Measurements from ENCODE around the gene RALBP1. TPM values are rescaled to one million over a fixed set of nuclear protein-coding genes. Genes with fewer than 3 reads are reported as not detected.
"Not testable (repeated sequence)": the region's sequence is repeated elsewhere in the genome, so short reads cannot be mapped to it uniquely, and the experiment has no call there.

RALBP1 gene
- total RNA-seq, 4 donors from 2014 or later, result 168 to 213 (median 178) TPM

DNA sequence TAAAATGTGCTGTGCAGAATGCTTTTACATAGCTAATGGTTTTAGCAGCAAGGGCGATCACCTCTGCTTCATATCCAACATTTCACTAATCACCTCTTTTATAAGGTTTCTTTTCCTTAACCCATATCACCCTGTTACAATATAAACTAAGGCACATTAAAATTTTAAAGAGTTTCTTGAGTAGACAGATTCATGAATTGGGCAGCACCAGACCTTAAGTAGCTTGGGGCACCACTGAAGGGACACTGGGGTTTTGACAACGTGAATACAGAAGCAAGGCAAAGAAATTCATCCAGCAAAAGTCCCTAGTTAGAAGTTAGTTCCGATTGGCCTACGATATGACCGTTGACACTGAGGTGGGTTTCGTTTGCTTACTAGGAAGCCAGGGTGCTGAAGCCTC lies 44.0 kb upstream of the RALBP1 start:
- DNase-seq (ENCODE audit: low spot score in 2 of 2), result no peak
- peaks cover 37% of the 10 kb centered on the region for H3K4me1 ChIP-seq
- no peak for TF ChIP-seq POLR2A (IDR thresholded peaks at IDR 0.05)
- TF ChIP-seq, protein P1, sequence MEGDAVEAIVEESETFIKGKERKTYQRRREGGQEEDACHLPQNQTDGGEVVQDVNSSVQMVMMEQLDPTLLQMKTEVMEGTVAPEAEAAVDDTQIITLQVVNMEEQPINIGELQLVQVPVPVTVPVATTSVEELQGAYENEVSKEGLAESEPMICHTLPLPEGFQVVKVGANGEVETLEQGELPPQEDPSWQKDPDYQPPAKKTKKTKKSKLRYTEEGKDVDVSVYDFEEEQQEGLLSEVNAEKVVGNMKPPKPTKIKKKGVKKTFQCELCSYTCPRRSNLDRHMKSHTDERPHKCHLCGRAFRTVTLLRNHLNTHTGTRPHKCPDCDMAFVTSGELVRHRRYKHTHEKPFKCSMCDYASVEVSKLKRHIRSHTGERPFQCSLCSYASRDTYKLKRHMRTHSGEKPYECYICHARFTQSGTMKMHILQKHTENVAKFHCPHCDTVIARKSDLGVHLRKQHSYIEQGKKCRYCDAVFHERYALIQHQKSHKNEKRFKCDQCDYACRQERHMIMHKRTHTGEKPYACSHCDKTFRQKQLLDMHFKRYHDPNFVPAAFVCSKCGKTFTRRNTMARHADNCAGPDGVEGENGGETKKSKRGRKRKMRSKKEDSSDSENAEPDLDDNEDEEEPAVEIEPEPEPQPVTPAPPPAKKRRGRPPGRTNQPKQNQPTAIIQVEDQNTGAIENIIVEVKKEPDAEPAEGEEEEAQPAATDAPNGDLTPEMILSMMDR (IDR thresholded peaks at IDR 0.05), result no peak
- no peak for TF ChIP-seq POLR2AphosphoS5 (IDR thresholded peaks at IDR 0.05)
- no peak overlapping the region for H3K4me3 ChIP-seq
- no peaks in the 10 kb centered on the region for H3K36me3 ChIP-seq
- WGBS, result 94% methylated on average over 6 of the region's 6 CpGs
- H3K27ac ChIP-seq, result no peak overlapping the region
- no peaks in the 10 kb centered on the region for H3K27me3 ChIP-seq
- H3K9me3 ChIP-seq, result no peaks in the 10 kb centered on the region

DNA sequence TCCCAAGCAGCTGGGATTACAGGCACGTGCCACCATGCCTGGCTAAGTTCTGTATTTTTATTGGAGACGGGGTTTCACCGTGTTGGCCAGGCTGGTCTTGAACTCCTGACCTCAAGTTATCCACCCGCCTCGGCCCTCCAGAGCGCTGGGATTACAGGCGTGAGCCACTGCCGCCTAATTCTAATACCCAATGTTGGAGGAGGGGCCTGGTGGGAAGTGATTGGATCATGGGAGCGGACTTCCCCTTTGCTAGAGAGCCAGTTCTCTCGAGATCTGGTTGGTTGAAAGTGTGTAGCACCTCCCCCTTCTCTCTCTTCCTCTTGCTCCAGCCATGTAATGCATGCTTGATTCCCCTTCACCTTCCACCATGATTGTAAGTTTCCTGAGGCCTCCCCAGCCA lies 42.2 kb upstream of the RALBP1 start:
- WGBS, result 96% methylated on average over 10 of the region's 10 CpGs
- H3K36me3 ChIP-seq; H3K9me3 ChIP-seq; H3K27me3 ChIP-seq; H3K4me3 ChIP-seq; H3K27ac ChIP-seq; DNase-seq (ENCODE audit: low spot score in 2 of 2): not testable (repeated sequence)
- peaks cover 25% of the 10 kb centered on the region for H3K4me1 ChIP-seq

DNA sequence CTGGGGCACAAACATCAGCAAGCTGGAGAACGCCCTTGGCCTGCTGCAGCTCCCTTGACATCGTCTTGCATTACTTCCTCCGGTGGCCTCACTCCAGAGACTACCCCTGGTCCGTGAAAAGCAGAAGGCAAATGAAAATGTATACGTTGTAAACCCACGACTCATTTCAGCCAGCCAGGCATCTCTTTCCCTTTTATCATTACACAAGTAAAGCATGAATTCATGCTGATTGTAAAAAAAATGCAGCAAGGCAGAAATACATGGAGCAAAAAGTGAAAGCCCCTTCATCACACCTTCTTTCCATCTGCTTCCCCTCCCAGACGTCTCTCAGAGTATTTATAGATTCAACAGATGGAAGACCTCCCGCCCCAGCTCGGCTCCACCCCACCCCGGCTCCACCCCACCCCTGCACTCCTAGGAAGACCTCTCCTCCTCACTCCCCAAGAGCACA lies 41.6 kb upstream of the RALBP1 start:
- TF ChIP-seq POLR2A (IDR thresholded peaks at IDR 0.05) (no peak), POLR2AphosphoS5 (IDR thresholded peaks at IDR 0.05) (no peak)
- TF ChIP-seq, protein P1 (IDR thresholded peaks at IDR 0.05), result no peak
- H3K27me3 ChIP-seq, result no peaks in the 10 kb centered on the region
- H3K9me3 ChIP-seq, result no peaks in the 10 kb centered on the region
- DNase-seq (ENCODE audit: low spot score in 2 of 2), result no peak
- H3K4me1 ChIP-seq, result peaks cover 19% of the 10 kb centered on the region
- no peaks in the 10 kb centered on the region for H3K36me3 ChIP-seq
- H3K27ac ChIP-seq, result no peak overlapping the region
- 53% methylated on average over 10 of the region's 10 CpGs for WGBS
- no peak overlapping the region for H3K4me3 ChIP-seq

- Histone ChIP-seq H3K4me1 (peaks cover 16% of the 10 kb centered on the region), H3K36me3 (no peaks in the 10 kb centered on the region), H3K27me3 (no peaks in the 10 kb centered on the region), H3K4me3 (no peak overlapping the region), H3K9me3 (no peaks in the 10 kb centered on the region), H3K27ac (no peak overlapping the region)
- no peak for DNase-seq (ENCODE audit: low spot score in 2 of 2)
- 69% methylated on average over 14 of the region's 18 CpGs for WGBS
- no peak for TF ChIP-seq POLR2AphosphoS5 (IDR thresholded peaks at IDR 0.05)
Observed at GRCh38 chr18:9434122-9434701, 41.1 kb upstream of the RALBP1 start.

- H3K4me1 ChIP-seq, result peaks cover 8% of the 10 kb centered on the region
Observed at GRCh38 chr18:9435041-9435440, 40.3 kb upstream of the RALBP1 start.

DNA sequence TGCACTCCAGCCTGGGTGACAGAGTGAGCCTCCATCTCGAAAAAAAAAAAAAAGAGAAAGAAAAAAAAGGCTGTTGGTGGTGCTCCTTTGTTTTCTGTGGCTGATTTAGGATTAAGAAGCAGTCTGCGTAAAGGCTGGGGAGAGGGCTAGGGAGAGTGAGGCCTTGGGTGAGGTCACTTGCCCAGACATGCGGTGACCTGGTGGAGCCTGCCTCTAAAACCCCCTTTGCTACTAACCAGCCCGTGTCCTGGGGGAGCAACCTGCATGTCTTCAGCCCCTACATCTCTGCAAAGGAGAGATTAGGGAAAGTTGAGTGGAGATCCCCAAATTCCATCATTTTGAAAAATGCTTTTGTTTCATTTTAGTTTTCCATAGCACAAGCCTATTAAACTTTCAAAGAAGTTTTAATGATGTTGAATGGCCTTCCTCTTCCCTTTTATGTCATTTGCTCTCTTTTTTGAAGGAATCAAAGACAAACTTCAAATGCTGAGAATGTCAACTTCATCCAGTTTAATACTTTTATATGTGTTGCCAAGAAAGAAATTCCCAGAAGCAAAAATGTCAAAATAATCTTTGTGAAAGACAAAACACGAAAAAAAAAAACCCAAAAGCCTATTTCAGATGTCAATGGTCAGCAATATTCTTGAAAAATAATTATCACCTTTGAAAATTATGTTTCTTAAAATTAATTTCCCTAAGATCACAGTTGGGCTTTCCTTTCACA lies 38.9 kb upstream of the RALBP1 start:
- WGBS, result 48% methylated on average over 5 of the region's 5 CpGs
- no peak for DNase-seq (ENCODE audit: low spot score in 2 of 2)
- no peaks in the 10 kb centered on the region for H3K27me3 ChIP-seq
- H3K36me3 ChIP-seq, result no peaks in the 10 kb centered on the region
- H3K4me1 ChIP-seq, result no peaks in the 10 kb centered on the region
- H3K27ac ChIP-seq, result no peak overlapping the region
- TF ChIP-seq EP300 (IDR thresholded peaks at IDR 0.05) (no peak), POLR2AphosphoS5 (IDR thresholded peaks at IDR 0.05) (no peak), POLR2A (IDR thresholded peaks at IDR 0.05) (no peak)
- TF ChIP-seq, protein P1 (IDR thresholded peaks at IDR 0.05), result no peak
- H3K4me3 ChIP-seq, result no peak overlapping the region
- no peaks in the 10 kb centered on the region for H3K9me3 ChIP-seq

More at GRCh38 chr18:9435041-9435440, 40.3 kb upstream of the RALBP1 start:
- no peaks in the 10 kb centered on the region for H3K9me3 ChIP-seq
- TF ChIP-seq POLR2A (IDR thresholded peaks at IDR 0.05), result no peak
- TF ChIP-seq, protein P1 (IDR thresholded peaks at IDR 0.05), result no peak
- TF ChIP-seq POLR2AphosphoS5 (IDR thresholded peaks at IDR 0.05), result no peak
- no peak for TF ChIP-seq EP300 (IDR thresholded peaks at IDR 0.05)
- WGBS, result 89% methylated on average over 17 of the region's 17 CpGs
- no peaks in the 10 kb centered on the region for H3K27me3 ChIP-seq
- no peak for DNase-seq (ENCODE audit: low spot score in 2 of 2)
- no peaks in the 10 kb centered on the region for H3K36me3 ChIP-seq
- no peak overlapping the region for H3K27ac ChIP-seq
- no peak overlapping the region for H3K4me3 ChIP-seq
